GM19023 (cell line): ENCODE measurements around the gene OPRL1.

Experiments used
- ATAC-seq: cut with Tn5 transposase; IDR thresholded peaks from one replicate; pipeline ENCODE4 v1.9.1; 2021; ENCODE audit warnings: mild to moderate bottlenecking, moderate library complexity; ENCODE audit not compliant: unreplicated experiment

OPRL1 gene

GRCh38 chr20:64055893-64056638 is 23.8 kb upstream of the OPRL1 start:
- ATAC-seq: no peak

- ATAC-seq: no peak
These were observed 23.3 kb upstream of the OPRL1 start for GRCh38 chr20:64056639-64056888.

- peak; percentile 23 for ATAC-seq
These were observed 22.8 kb upstream of the OPRL1 start for GRCh38 chr20:64056889-64057627.

- peak; percentile 62 for ATAC-seq
These were observed 22.0 kb upstream of the OPRL1 start for GRCh38 chr20:64057628-64058498.

- ATAC-seq: no peak
These were observed 21.3 kb upstream of the OPRL1 start for GRCh38 chr20:64058536-64058935.

- ATAC-seq: no peak
These were observed 17.6 kb upstream of the OPRL1 start for GRCh38 chr20:64062276-64062595.

GRCh38 chr20:64062596-64063388 is 17.1 kb upstream of the OPRL1 start, which contains the start of gene TCEA2:
TCEA2 (plus strand) TSS chr20:64063198; CDS start chr20:64063313, 115 bp downstream.
- ATAC-seq: peak; percentile 80

GRCh38 chr20:64063389-64064144 is 16.3 kb upstream of the OPRL1 start:
- ATAC-seq: no peak

- no peak for ATAC-seq
These were observed 15.7 kb upstream of the OPRL1 start for GRCh38 chr20:64064145-64064698.

GRCh38 chr20:64065062-64065973 is 14.6 kb upstream of the OPRL1 start:
- no peak for ATAC-seq

GRCh38 chr20:64065974-64066343 is 13.9 kb upstream of the OPRL1 start:
- ATAC-seq: no peak

- no peak for ATAC-seq
These were observed 12.8 kb upstream of the OPRL1 start for GRCh38 chr20:64067005-64067632.

GRCh38 chr20:64067733-64068307 is 12.1 kb upstream of the OPRL1 start:
- ATAC-seq: no peak

GRCh38 chr20:64068386-64069208 is 11.3 kb upstream of the OPRL1 start:
- no peak for ATAC-seq

GRCh38 chr20:64069209-64069613 is 10.7 kb upstream of the OPRL1 start:
- no peak for ATAC-seq

GRCh38 chr20:64069614-64070243 is 10.2 kb upstream of the OPRL1 start:
- ATAC-seq: no peak
